Middle frontal gyrus (tissue), 1 donor: ENCODE results near the gene NAA38.
"Not testable (repeated sequence)": the region's sequence is repeated elsewhere in the genome, so short reads cannot be mapped to it uniquely, and the experiment has no call there.

Source experiments
- DNase-seq: peaks from one replicate; pipeline ENCODE4 v3.0.0-alpha.2; 2015; ENCODE audit warnings: low spot score; ENCODE audit errors: extremely low spot score

NAA38 gene

GRCh38 chr17:7825206-7825990, 32.0 kb downstream of the NAA38 start:
- no peak for DNase-seq

- no peak for DNase-seq
Measured at GRCh38 chr17:7824021-7824924, 33.1 kb downstream of the NAA38 start.

GRCh38 chr17:7823581-7824001, 33.8 kb downstream of the NAA38 start:
- no peak for DNase-seq

- DNase-seq: no peak
Measured at GRCh38 chr17:7822126-7822525, 35.2 kb downstream of the NAA38 start.

GRCh38 chr17:7820231-7820630, 37.1 kb downstream of the NAA38 start:
- no peak for DNase-seq

- DNase-seq: no peak
Measured at GRCh38 chr17:7818746-7819645, 38.4 kb downstream of the NAA38 start.

- DNase-seq: no peak
Measured at GRCh38 chr17:7818026-7818425, 39.3 kb downstream of the NAA38 start.

GRCh38 chr17:7817643-7817964, 39.8 kb downstream of the NAA38 start:
- no peak for DNase-seq

GRCh38 chr17:7816926-7817642, 40.3 kb downstream of the NAA38 start:
- no peak for DNase-seq

GRCh38 chr17:7814969-7815368, 42.4 kb downstream of the NAA38 start:
- DNase-seq: no peak

- DNase-seq: no peak
Measured at GRCh38 chr17:7811251-7811650, 46.1 kb downstream of the NAA38 start.

GRCh38 chr17:7809791-7810343, 47.5 kb downstream of the NAA38 start:
- DNase-seq: not testable (repeated sequence)

- DNase-seq: no peak
Measured at GRCh38 chr17:7809086-7809790, 48.1 kb downstream of the NAA38 start.

- DNase-seq: no peak
Measured at GRCh38 chr17:7807206-7807605, 50.2 kb downstream of the NAA38 start.
